Loucy (cell line): ENCODE measurements around the gene TMEM94.

Experiments
- H2AFZ ChIP-seq: fragments of 200-600 bp; sonication (generic); 2 replicates; pipeline ENCODE4 v1.6.0; 2016; ENCODE audit warnings: antibody characterized with exemption, mild to moderate bottlenecking, low read length, moderate library complexity
- H3F3A ChIP-seq: fragments of 200-600 bp; 2 replicates; pipeline ENCODE4 v1.6.0; 2016; ENCODE audit warnings: antibody characterized with exemption, low read depth, mild to moderate bottlenecking
- H3K27me3 ChIP-seq: fragments of 200-600 bp; sonication (generic); 2 replicates; pipeline ENCODE4 v1.6.1; 2014; ENCODE audit warnings: low read length, mild to moderate bottlenecking; ENCODE audit not compliant: insufficient read depth, poor library complexity, severe bottlenecking
- H3K36me3 ChIP-seq: fragments of 200-600 bp; sonication (generic); 2 replicates; pipeline ENCODE4 v1.6.1; 2016; ENCODE audit warnings: low read length; ENCODE audit not compliant: insufficient read depth
- H3K4me1 ChIP-seq: fragments of 200-600 bp; sonication (generic); 2 replicates; pipeline ENCODE4 v1.5.1; 2014; ENCODE audit warnings: low read length, mild to moderate bottlenecking; ENCODE audit not compliant: insufficient read depth, poor library complexity, severe bottlenecking
- H3K4me2 ChIP-seq: fragments of 200-600 bp; sonication (generic); 2 replicates; pipeline ENCODE4 v1.6.0; 2014; ENCODE audit warnings: antibody characterized with exemption, low read length, low read depth, mild to moderate bottlenecking; ENCODE audit not compliant: poor library complexity, severe bottlenecking
- H3K4me3 ChIP-seq: fragments of 200-600 bp; sonication (generic); 2 replicates; pipeline ENCODE4 v1.5.1; 2014; ENCODE audit warnings: low read length, mild to moderate bottlenecking, mixed read lengths; ENCODE audit not compliant: poor library complexity, severe bottlenecking
- H3K79me2 ChIP-seq: fragments of 200-600 bp; sonication (generic); 2 replicates; pipeline ENCODE4 v1.6.1; 2014; ENCODE audit warnings: low read length; ENCODE audit not compliant: insufficient read depth
- H3K9ac ChIP-seq: fragments of 200-600 bp; sonication (generic); 2 replicates; pipeline ENCODE4 v1.6.0; 2014; ENCODE audit warnings: mild to moderate bottlenecking, low read depth, low read length, moderate library complexity; ENCODE audit not compliant: poor library complexity, severe bottlenecking
- H3K9me2 ChIP-seq: fragments of 200-600 bp; sonication (generic); replicated peaks from 2 replicates; pipeline ENCODE4 v1.6.1; 2016; ENCODE audit warnings: low read depth, low read length, mixed read lengths
- H3K9me3 ChIP-seq: fragments of 200-600 bp; sonication (generic); 2 replicates; pipeline ENCODE4 v1.6.1; 2014; ENCODE audit warnings: mild to moderate bottlenecking, antibody characterized with exemption, low read length, low read depth; ENCODE audit not compliant: insufficient read depth
- H4K20me1 ChIP-seq: fragments of 200-600 bp; sonication (generic); 2 replicates; pipeline ENCODE4 v1.6.0; 2014; ENCODE audit warnings: antibody characterized with exemption, low read length, mild to moderate bottlenecking; ENCODE audit not compliant: insufficient read depth, poor library complexity, severe bottlenecking
- EZH2phosphoT487 ChIP-seq: fragments of 200-600 bp; IDR thresholded peaks from 2 replicates; pipeline ENCODE4 v1.6.1; 2018; ENCODE audit warnings: antibody characterized with exemption, mild to moderate bottlenecking, moderate library complexity, borderline replicate concordance
- TF ChIP-seq, protein P1 (sequence below): fragments of 200-600 bp; sonication (generic); conservative IDR thresholded peaks from 2 replicates; pipeline ENCODE4 v1.5.1; 2014; ENCODE audit warnings: mild to moderate bottlenecking, antibody characterized with exemption, low read length

TMEM94 gene

DNA sequence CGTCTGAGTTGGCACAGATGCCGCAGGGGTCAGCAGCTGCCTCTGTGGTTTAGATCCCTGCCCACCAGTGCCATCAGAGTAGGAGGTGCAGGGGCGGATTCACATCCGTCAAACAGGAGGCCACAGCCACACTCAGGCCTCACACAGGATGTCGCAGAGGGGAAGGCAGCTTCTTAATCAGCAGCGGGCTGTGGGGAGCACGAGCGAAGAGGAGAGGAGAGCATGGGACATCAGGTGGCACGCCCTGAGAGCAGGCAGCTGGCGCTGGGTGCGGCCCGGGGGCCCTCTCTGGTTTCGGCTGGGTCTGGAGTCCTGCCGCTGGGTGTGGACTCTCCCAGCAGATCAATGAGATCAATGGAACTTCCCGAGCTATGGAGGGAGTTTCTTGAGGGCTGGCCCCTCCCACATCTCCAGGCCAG, 78.7 kb downstream of the TMEM94 start:
- H3K36me3 ChIP-seq, result no peaks in the 10 kb centered on the region
- no peaks in the 10 kb centered on the region for H3K79me2 ChIP-seq
- no peaks in the 10 kb centered on the region for H3K27me3 ChIP-seq
- no peak overlapping the region for H2AFZ ChIP-seq
- H4K20me1 ChIP-seq, result no peaks in the 10 kb centered on the region
- no peak overlapping the region for H3K9ac ChIP-seq
- TF ChIP-seq EZH2phosphoT487, result no peak
- TF ChIP-seq, protein P1, sequence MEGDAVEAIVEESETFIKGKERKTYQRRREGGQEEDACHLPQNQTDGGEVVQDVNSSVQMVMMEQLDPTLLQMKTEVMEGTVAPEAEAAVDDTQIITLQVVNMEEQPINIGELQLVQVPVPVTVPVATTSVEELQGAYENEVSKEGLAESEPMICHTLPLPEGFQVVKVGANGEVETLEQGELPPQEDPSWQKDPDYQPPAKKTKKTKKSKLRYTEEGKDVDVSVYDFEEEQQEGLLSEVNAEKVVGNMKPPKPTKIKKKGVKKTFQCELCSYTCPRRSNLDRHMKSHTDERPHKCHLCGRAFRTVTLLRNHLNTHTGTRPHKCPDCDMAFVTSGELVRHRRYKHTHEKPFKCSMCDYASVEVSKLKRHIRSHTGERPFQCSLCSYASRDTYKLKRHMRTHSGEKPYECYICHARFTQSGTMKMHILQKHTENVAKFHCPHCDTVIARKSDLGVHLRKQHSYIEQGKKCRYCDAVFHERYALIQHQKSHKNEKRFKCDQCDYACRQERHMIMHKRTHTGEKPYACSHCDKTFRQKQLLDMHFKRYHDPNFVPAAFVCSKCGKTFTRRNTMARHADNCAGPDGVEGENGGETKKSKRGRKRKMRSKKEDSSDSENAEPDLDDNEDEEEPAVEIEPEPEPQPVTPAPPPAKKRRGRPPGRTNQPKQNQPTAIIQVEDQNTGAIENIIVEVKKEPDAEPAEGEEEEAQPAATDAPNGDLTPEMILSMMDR, result no peak
- H3K9me3 ChIP-seq, result no peaks in the 10 kb centered on the region
- H3K4me3 ChIP-seq, result no peak overlapping the region
- no peak overlapping the region for H3K4me2 ChIP-seq
- H3K9me2 ChIP-seq, result no peaks in the 10 kb centered on the region
- H3K4me1 ChIP-seq, result no peaks in the 10 kb centered on the region
- H3F3A ChIP-seq, result no peaks in the 10 kb centered on the region

DNA sequence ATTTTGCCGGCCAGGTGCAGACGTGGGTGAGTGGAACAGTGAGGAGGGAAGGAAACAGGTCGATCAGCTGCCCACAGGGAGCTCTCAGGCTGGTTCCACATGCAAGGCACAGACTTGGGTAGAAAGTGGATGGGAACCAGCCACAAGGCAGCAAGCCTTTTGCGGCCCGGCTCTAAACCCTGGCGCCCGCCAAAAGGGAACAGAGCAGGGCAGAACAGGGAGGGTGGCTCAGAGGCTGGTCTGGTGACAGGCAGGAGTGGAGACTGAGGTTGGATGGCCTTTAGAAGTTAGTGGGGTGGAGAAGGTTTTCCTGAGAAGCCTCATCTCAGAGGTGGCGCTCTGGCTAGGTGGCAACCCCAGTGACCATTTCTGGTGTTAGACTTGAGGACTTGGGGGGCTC, 79.4 kb downstream of the TMEM94 start:
- Histone ChIP-seq H2AFZ (no peak overlapping the region), H3K36me3 (no peaks in the 10 kb centered on the region), H3F3A (no peaks in the 10 kb centered on the region), H3K9ac (no peak overlapping the region), H3K4me1 (no peaks in the 10 kb centered on the region), H3K4me2 (no peak overlapping the region), H3K9me2 (no peaks in the 10 kb centered on the region), H4K20me1 (no peaks in the 10 kb centered on the region), H3K79me2 (no peaks in the 10 kb centered on the region), H3K9me3 (no peaks in the 10 kb centered on the region), H3K27me3 (no peaks in the 10 kb centered on the region), H3K4me3 (no peak overlapping the region)
- no peak for TF ChIP-seq EZH2phosphoT487
- TF ChIP-seq, protein P1, result no peak

DNA sequence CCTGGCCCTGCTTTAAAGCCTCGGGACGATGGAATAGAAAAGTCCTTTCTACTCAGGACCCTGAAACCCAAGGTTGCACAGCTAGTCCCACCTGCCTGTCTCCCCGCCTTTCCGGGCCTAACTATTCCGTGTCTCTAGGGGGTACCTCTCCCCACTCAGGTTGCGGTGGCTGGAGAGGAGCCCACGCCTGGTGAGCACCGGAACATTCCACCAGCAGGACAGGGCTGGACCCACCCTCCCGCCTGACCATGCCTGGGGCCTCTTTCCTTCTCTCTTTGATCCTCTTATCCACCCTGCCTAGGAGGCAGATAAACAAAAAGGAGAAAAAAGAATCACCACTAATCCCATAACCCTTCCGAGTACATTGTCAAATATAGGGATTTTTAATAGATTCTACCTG, 79.9 kb downstream of the TMEM94 start:
- Histone ChIP-seq H3K4me3 (no peak overlapping the region), H3K4me1 (no peaks in the 10 kb centered on the region), H3K9ac (no peak overlapping the region), H3K9me2 (no peaks in the 10 kb centered on the region), H3F3A (no peaks in the 10 kb centered on the region), H3K79me2 (no peaks in the 10 kb centered on the region), H3K27me3 (no peaks in the 10 kb centered on the region), H4K20me1 (no peaks in the 10 kb centered on the region), H3K9me3 (no peaks in the 10 kb centered on the region), H3K36me3 (no peaks in the 10 kb centered on the region), H3K4me2 (no peak overlapping the region), H2AFZ (no peak overlapping the region)
- TF ChIP-seq EZH2phosphoT487, result no peak
- TF ChIP-seq, protein P1, result no peak
